ENCODE results near the gene SULT2A1.

SULT2A1 gene

GRCh38 chr19:47836038-47836437 lies 50.1 kb downstream of the SULT2A1 start:
- Histone ChIP-seq H3K9me2 (replicated peaks; ENCODE audit: insufficient read depth, low read length) (no peaks in the 10 kb centered on the region), H3F3A (ENCODE audit: insufficient read depth) (no peaks in the 10 kb centered on the region), H3K79me2 (ENCODE audit: insufficient read depth, low read length) (no peaks in the 10 kb centered on the region), H2AFZ (ENCODE audit: low read depth, low read length, severe bottlenecking) (no peak overlapping the region), H3K9ac (ENCODE audit: low read length) (no peak overlapping the region), H4K20me1 (ENCODE audit: low read depth, low read length) (no peaks in the 10 kb centered on the region), H3K27ac (ENCODE audit: low read depth, low read length) (no peak overlapping the region), H3K27me3 (ENCODE audit: low read length) (no peaks in the 10 kb centered on the region), H3K4me2 (ENCODE audit: low read depth, low read length, poor library complexity, severe bottlenecking) (no peak overlapping the region), H3K4me3 (ENCODE audit: insufficient read depth, low read length, poor library complexity, severe bottlenecking) (no peak overlapping the region), H3K36me3 (ENCODE audit: low read length) (no peaks in the 10 kb centered on the region), H3K9me3 (ENCODE audit: insufficient read depth, low read length) (no peaks in the 10 kb centered on the region)
- TF ChIP-seq CTCF (IDR thresholded peaks at IDR 0.05; ENCODE audit: insufficient read depth, low read length, poor library complexity, severe bottlenecking) (no peak), EZH2phosphoT487 (conservative IDR thresholded peaks at IDR 0.05; ENCODE audit: low read length) (no peak)

GRCh38 chr19:47832723-47833122 lies 53.4 kb downstream of the SULT2A1 start:
- Histone ChIP-seq H3F3A (ENCODE audit: insufficient read depth) (no peaks in the 10 kb centered on the region), H4K20me1 (ENCODE audit: low read depth, low read length) (no peaks in the 10 kb centered on the region), H3K27me3 (ENCODE audit: low read length) (no peaks in the 10 kb centered on the region), H3K9me2 (replicated peaks; ENCODE audit: insufficient read depth, low read length) (no peaks in the 10 kb centered on the region), H3K79me2 (ENCODE audit: insufficient read depth, low read length) (no peaks in the 10 kb centered on the region), H3K4me2 (ENCODE audit: low read depth, low read length, poor library complexity, severe bottlenecking) (no peak overlapping the region), H3K36me3 (ENCODE audit: low read length) (no peaks in the 10 kb centered on the region), H3K9ac (ENCODE audit: low read length) (no peak overlapping the region), H3K4me3 (ENCODE audit: insufficient read depth, low read length, poor library complexity, severe bottlenecking) (no peak overlapping the region), H2AFZ (ENCODE audit: low read depth, low read length, severe bottlenecking) (no peak overlapping the region), H3K27ac (ENCODE audit: low read depth, low read length) (no peak overlapping the region), H3K9me3 (ENCODE audit: insufficient read depth, low read length) (no peaks in the 10 kb centered on the region)
- TF ChIP-seq EZH2phosphoT487 (conservative IDR thresholded peaks at IDR 0.05; ENCODE audit: low read length) (no peak), CTCF (IDR thresholded peaks at IDR 0.05; ENCODE audit: insufficient read depth, low read length, poor library complexity, severe bottlenecking) (no peak)

- TF ChIP-seq EZH2phosphoT487 (conservative IDR thresholded peaks at IDR 0.05; ENCODE audit: low read length) (no peak), CTCF (IDR thresholded peaks at IDR 0.05; ENCODE audit: insufficient read depth, low read length, poor library complexity, severe bottlenecking) (no peak)
- H3K27ac ChIP-seq (ENCODE audit: low read depth, low read length) = no peak overlapping the region
Measured at GRCh38 chr19:47826800-47827199, 59.3 kb downstream of the SULT2A1 start.

More at GRCh38 chr19:47826800-47827199, 59.3 kb downstream of the SULT2A1 start:
- no peaks in the 10 kb centered on the region for H3K27me3 ChIP-seq (ENCODE audit: low read length)
- H3K9me2 ChIP-seq (replicated peaks; ENCODE audit: insufficient read depth, low read length) = no peaks in the 10 kb centered on the region
- H3K4me2 ChIP-seq (ENCODE audit: low read depth, low read length, poor library complexity, severe bottlenecking) = no peak overlapping the region
- no peaks in the 10 kb centered on the region for H3K36me3 ChIP-seq (ENCODE audit: low read length)
- H3K4me3 ChIP-seq (ENCODE audit: insufficient read depth, low read length, poor library complexity, severe bottlenecking) = no peak overlapping the region
- no peaks in the 10 kb centered on the region for H3F3A ChIP-seq (ENCODE audit: insufficient read depth)
- H4K20me1 ChIP-seq (ENCODE audit: low read depth, low read length) = no peaks in the 10 kb centered on the region
- no peaks in the 10 kb centered on the region for H3K79me2 ChIP-seq (ENCODE audit: insufficient read depth, low read length)
- H2AFZ ChIP-seq (ENCODE audit: low read depth, low read length, severe bottlenecking) = no peak overlapping the region
- H3K9me3 ChIP-seq (ENCODE audit: insufficient read depth, low read length) = no peaks in the 10 kb centered on the region
- H3K9ac ChIP-seq (ENCODE audit: low read length) = no peak overlapping the region

Data from SU-DHL-6 (cell line).